HG03439 (cell line): ENCODE results near the gene JAKMIP1.
A peak's percentile ranks its signal among the peaks of the same experiment; 100 is the strongest.
"Not testable (repeated sequence)": the region's sequence is repeated elsewhere in the genome, so short reads cannot be mapped to it uniquely, and the experiment has no call there.

Source experiments
- ATAC-seq: cut with Tn5 transposase; IDR thresholded peaks from one replicate; pipeline ENCODE4 v1.9.1; 2021; ENCODE audit warnings: mild to moderate bottlenecking, moderate library complexity; ENCODE audit not compliant: unreplicated experiment

The JAKMIP1 gene

DNA sequence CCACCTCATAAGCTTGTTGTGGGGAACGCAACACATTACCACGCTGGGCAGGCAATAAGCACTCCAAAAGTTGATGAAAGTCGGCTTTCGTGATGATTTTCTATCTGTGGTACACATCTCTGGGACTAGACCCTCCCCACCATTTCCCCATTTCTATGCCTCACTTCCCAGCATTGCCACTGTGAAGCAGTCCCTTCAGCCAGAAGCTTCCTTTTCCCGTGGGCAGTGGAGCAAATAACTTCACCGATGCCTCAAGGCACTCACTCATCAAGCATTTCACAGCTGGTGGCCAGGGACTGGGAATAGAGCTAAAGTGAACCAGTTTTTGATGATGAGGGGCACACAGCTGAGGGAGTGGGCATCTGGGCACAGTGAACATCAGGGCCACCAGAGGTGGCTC, 201.0 kb downstream of the JAKMIP1 start:
- ATAC-seq = no peak

DNA sequence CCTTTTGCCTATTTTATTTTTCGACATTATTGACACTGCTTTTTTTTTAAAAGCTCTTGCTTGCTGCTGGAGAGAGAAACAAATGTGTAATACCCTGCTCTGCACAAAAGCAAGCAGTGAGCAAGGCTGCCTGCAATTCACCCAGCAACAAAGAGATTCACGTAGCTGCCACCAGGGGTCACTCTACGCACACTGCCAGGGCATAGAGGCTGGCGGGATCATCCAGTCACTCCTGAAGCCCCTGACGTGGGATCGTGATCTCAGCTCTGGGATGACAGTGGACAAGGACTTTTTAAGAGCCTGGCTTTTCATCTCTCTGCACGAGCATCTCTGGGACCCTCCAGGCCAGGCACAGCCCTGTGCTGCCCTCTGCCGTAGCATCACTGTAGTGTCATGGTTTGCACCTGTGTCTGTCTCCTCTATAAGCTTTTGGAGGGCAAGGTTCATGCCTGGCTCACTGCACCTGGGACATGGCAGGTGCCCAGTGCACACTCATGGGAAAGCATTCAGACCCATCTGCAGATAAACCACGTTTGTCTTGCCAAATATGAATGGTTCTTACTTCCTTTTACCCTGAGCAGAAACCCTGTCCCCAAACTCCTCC, 201.9 kb downstream of the JAKMIP1 start:
- ATAC-seq = peak; percentile 62

DNA sequence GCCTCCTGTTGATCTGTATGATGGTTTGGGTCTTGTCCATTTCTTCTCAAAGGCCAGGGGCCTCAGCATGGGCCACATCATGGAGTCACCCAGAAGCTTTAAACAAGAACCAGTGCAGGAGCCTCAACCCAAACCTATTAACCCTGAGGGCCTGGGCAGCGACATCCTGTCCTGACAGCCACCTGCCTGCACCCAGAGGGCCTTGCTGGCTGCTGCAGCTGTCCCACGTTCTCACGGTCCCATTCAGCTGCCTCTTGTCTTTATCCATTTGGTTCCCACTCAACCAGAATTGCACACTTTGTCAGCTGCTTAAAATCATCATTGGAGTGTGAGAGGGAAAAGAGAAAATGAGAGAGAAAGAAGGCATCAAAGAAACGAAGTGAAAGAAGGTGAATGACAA, 203.7 kb downstream of the JAKMIP1 start:
- no peak for ATAC-seq

DNA sequence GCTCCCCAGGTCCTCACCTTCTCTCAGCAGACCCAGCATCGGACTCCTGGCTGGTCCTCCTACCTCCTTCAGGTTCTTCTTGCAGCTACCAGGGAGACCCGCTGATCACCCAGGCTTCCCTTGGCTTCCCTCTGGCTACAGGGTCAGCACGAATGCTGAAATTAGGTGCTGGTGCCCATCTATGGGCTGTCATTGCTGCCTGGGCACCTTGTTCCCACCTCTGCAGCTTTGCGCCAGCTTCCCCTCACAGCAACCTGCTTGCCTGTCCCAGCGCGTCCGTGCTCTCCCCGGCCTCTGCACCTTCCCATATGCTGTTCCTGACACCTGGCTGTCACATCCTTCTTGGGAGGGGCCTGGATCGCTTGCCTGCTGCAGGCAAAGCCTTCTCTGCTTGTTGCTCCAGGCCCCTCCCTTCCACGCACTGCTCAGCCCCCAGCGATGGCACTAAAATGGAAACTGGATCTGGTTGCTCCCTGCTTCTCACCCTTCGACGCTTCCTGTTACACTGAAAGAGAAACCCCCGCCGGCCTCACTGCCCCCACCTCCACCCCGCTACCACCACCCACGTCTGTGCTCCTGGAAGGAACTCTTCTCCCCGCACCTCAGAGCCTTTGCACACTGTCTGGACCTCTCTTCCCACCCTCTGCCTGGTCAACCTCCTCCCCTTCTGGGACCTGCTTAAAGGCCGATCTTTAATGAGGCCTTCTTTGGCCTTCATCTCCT, 204.3 kb downstream of the JAKMIP1 start:
- ATAC-seq = no peak

DNA sequence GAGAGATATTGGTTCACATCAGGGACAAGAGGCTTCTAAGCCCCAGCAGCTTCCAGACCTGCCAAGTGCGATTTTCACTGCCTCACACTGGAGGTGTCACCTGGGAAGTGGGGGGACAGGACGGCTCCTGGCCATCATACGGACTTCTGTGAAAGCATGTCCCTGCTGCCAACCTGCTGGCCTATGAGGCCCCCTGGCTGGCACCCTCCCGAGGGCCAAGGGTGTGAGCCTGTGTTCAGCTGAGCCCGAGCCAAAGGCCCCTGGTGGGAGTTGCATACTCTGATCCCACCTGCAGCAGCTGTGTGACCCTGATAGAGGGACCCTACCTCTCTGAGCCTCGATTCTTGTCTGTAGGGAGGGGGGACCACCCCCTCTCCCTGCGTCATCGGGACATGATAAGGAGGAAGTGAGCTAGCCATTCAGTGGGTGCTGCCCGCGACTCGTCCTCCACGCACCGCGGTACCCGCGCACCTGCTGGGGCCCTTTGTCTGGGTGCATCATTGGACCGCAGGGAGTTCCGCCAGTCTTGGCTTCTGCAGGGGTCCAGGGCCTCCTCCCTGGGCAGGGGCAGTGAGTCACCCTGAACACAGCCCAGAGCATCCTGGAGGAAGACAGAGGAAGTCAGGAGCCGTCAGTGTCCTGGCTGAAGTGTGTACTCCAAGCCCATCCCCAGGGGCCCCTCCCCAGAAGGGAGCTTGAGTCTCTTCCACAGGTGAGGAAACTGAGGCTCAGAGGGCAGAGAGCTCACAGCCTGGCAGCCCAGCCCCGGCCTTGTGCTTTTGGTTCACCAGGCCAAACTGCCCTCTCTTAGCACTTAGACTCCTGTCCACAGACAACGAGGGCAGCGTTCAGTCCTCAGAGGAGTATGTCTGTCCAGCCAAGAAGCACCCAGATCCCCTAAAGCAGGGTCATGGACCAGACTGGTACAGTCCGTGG, 206.2 kb downstream of the JAKMIP1 start:
- ATAC-seq = no peak

DNA sequence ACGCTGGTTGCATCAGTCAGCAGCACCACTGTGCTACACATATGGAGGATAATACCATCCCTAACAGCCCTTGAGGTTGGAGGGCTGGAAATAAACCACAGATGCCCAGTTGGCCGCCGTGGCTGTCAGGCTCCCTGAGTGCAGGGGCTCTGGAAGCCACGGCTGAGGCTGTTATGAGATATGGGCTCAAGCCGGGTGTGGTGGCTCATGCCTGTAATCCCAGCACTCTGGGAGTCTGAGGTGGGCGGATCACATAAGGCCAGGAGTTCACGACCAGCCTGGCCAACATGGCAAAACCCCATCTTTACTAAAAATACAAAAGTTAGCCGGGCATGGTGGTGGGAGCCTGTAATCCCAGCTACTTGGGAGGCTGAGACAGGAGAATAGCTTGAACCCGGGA, 207.0 kb downstream of the JAKMIP1 start:
- not testable (repeated sequence) for ATAC-seq

DNA sequence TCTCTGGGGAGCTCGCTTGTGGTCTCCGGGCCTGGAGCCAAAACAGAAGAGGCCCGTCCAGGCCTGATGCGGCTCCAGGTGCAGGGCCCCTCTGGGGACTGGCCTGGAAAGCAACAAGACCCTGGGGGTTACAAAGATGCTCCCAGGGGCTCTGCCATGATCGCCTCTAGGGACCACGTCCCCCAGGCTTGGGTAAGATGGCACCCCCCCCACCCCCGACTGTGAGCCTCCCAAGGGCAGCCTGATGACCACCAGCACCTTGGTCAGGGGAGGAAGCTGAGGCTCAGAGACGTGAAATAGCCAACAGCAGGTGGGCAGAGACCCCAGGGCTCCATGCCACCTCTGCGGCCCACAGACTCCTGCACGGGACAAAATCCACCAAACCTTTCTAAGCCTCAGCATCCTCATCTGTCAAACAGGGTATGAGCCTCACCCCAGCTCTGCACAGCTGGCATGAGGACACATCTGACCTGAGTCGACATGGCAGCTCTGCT, 207.5 kb downstream of the JAKMIP1 start:
- no peak for ATAC-seq

DNA sequence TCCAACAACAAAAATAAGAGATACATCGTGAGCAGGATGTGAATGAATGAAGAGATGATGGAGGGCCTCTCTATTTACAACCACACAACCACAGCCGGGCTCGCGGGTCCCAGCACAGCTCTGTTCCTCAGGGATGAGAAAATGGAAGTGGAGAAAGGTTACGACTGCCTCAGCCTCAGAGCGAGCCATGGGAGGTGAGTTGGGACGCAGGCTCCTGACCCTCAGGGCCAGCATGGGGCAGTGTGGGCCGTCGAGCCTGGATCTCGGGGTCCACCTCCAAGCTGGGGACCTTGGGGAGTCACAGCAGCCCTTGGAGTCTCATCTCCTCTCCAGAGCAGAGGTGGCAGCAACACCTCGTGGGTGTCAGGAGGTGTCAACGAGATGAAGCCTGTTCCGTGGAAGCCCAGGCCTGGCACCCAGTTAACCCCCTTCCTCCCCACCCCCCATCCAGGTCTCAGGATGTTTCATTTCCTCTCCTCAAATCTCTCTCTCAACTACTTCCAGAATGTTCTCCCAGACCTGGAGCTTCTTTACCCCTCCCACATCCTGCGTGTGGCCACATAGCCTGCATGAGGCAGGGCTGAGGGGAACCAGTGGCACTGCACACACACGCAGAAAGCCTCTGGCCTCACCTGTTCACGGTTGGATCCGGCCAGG, 208.1 kb downstream of the JAKMIP1 start:
- ATAC-seq = no peak

DNA sequence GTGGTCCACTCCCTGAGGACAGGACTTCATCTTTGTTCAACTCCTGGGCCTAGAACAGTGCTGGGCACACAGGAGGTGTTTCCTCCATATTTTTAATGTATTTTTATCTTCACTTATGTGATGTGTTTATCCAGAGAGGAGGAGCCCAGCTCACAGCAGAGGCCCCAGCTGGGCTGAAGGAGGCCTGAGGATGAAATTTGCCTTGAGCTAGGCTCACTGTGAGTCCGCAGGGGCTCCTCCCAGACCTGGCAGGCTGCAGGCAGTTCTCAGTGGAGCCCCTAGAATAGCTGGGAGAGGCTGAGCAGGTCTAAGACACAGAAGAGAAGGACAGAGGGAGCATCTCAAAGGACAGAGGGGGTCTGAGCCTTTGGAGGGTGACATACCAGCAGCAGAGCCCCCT, 208.9 kb downstream of the JAKMIP1 start:
- no peak for ATAC-seq

DNA sequence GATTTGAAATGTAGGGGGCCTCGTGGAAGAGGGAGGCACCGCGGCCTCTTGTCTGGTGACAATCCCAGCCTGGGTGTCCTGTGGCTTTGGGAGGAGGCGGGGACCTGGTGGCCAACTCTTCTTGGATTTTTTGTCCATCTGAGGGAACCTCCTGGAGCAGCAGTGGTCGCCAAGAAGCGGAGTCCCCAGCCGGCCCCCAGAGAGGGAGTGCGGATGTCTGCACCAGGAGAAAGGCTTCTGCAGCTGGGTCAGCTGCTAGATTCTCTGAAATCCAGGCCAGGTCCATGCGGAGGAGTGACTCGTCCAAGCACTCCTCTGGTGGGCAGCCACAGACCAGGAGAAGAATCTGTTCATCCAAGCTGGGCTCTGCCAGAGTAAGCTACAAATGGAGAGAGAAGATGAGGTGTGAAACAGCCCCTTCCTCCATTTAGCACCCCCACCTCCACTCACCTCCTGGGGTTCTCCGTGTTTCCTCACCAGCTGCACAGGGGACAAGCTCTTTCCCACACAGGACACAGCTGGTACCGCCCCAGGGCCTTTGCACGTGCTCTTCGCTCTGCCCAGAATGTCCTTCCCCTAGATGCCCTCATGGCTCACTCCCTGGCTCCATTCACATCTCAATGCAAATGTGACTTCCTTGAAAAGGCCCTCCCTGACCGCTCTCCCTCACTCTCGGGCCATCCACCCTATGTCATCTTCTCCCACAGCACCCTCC, 209.7 kb downstream of the JAKMIP1 start:
- ATAC-seq = no peak

DNA sequence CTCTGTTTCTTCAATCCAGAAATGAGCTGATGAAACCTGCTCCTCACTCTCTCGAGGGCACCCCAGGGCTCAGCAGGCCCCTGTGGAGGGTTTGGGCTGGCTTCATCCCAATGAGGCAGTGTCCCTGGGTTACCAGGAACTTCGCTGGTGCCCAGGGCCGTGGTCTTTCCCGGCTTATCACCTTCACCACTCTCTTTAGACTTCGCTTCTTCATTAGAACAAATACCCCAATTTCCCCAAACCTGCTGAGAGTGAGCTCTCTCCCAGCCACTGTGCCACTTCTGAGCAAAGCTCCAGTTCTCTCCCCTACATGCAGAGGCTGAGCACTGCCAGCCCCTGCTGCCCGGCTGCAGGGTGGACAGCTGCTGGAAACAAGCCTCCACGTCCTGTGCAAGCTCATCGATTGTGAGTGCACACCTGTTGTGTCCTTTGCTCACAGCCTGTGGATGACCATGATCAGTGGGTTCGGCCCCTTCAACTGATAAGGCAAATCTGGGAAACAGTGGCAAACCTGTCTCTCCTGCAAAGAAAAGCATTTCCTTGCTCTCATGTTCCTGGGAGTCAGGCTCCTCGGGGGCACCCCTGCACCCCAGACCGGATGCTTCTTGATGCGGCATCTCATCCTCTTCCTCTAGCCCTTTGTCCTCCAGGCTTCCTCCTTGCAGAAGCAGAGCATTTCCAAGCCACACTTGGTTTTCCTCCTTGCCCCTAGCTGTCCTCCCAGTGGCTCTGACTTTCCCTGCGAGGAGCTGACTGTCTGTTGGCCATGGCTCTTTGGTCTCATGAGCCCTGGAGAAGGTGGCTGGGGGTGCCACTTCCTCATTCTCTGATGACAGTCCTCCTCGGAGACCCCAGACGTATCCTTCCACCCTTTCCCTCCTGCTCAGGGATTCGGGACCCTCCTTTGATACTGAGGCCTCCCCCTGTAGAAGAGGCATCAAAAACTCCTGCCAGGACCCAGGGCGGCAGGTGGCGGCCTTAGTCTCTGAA, 210.8 kb downstream of the JAKMIP1 start:
- ATAC-seq = no peak

DNA sequence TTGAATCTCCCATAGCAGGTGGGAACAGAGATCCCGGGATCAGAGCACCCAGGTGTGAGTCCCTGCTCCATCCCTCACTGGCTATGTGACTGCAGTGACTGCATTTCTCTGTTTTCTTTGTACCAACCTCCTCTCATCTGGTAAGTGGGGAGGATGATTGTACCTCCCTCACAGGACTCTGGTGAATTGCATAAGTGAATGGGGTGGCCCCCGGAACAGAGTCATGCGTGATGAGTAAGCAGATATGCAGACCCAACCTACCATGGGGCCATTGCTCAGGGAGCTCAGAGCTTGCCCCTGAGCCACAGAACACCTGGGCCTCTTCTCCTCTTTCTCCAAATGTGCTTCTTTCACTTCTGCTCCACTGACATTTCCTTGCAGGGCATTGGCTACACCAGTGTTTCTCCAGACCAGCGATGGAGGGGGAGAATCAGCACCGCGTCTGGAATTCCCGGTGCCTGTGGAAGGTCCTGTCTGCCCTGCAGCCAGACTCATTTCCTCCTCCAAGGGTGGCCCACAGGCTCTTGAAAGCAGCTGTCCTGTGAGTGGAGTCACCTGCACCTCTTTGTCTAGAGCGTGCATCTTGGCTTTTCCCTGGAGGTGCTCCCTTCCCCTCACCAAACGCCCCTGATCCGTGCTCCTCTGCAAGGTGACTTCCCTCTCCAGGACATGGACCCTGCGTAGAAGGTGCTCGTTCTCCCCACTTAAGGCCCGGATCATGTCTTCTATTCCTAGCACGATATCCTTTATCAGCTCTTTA, 212.1 kb downstream of the JAKMIP1 start:
- no peak for ATAC-seq

DNA sequence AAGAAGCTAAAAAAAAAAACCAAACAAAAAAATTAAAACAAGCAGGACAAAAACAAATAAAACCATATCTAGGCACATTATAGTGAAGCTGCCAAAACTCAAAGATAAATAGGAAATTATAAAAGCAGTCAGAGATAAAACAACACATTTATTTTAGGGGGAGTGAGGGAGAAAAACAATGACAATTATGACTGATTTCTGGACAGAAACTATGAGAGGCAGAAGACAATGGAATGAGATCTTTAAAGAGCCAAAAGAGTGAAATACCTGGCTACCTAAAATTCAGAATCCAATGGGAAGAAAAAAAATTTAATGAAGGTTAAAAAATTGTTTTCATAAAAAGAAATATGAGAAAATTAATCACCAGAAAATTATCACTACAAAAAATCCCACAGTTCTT, 215.5 kb downstream of the JAKMIP1 start:
- no peak for ATAC-seq

DNA sequence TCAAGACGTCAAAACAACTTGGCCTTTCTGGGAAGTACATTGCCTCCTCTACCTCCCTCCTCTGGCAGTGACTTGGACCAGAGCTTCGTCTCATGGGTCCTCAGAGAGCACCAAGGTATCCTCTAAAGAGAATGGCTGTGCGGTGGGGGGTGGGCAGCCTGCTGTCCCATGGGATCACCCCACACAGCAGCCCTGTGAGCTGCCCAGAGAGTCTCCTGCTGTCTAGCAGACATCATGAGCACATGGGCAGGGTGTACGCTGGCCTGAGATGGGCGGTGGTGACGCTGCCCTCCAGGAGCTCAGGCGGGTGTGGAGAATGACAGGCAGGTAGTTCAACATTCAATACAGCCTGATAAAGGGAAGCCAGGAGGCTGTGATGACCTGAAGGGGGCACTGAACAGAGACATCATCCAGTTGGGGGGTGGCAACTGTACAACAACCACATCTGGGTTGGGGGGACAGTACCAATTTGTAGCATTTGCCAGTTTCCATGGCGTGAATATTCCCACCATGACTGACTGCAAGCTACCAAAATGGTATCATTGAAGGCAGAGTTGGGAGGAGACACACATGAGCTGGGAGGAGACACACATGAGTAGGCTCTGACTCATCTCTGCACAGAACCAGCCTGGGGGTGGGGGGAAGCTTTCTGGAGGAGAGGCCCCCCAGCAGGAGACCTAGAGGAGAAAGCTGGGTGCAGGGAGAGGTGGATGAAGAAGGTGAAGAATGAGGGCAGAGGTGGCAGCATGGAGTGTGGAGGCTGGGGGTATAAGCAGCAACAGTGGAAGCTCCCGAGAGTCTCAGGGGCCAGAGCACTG, 218.0 kb downstream of the JAKMIP1 start:
- no peak for ATAC-seq

DNA sequence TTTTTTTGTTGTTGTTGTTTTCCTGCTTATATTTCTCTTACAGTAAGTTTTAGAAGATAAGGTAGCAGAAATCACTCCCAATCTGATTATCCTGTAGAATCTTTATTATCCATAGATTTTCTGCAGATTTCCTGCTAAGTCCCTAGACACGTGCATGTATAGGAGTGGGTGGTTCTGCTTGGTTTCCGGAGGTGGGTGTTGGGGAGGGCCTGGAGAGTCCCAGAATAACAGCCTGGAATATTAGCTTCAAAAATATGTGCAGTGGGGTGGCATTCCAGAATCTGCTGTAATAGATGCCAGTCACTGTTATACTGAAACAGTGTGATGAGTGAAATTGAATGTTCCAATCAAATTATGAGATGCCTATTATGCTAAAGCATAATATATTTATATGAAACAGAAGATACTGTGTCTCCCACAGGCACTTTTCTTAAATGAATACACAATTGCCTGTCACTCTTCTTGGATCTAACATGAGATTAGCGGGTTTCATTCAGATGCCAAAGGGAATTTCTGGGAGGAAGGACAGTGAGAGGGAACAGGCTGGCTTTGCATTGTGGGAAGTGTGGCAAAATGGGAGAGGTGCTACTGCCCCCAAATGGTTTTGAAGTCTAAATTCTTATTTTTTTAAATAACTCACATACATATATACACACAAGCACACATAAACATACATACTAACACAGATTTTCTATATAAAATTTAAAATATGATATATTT, 219.8 kb downstream of the JAKMIP1 start:
- ATAC-seq = no peak

DNA sequence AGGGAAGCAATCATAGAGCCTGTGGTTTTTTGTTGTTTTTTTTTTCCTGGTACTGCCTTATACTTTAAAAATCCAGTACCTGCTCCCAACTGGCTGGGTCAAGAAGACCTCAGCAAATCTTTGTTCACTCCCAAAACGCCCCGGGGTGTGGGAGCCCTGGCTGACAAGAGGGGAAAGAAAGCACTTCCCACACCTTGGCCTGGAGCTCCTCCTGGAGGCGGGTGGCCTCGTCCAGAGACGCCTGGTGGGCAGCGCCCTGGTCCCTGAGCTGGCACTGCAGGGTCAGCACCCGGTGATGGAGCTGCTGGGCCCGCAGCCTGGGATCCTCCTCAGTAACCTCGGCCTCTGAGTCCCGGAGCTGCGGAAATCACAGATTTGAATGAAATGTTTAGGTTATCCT, 220.4 kb downstream of the JAKMIP1 start:
- ATAC-seq = no peak

DNA sequence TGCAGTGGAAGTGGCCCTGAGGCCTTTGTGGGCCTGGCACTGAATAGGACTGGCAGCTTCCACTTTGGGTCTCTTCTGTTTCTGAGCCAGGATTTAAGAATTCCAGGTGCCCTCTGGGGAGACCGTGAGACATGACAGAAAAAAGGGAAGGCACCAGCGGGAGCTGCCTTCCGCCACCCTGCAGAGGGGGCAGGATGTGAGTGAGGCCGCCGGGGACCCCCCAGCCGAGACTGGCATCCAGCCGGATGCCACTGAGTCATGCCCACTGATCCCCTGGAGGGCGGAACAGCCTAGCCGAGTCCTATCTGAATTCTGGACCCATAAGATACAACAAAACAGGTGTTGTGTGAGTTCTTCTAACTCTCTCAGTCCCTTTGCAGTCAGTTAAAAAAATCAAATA, 223.4 kb downstream of the JAKMIP1 start:
- ATAC-seq = no peak
